ENCODE data around the gene ITPA.

ITPA gene

GRCh38 chr20:3168829-3169590 is 40.3 kb upstream of the ITPA start:
- H3K27ac ChIP-seq (ENCODE audit: low read length) = no peak overlapping the region
- H3K4me3 ChIP-seq (ENCODE audit: low read depth in 1 of 2, low read length in 2 of 2) = no peak overlapping the region
- H3K27me3 ChIP-seq (ENCODE audit: insufficient read depth, low read length, poor library complexity) = peaks cover 8% of the 10 kb centered on the region
- H3K4me2 ChIP-seq (ENCODE audit: insufficient read depth, low read length) = no peak overlapping the region
- H3K9me3 ChIP-seq (ENCODE audit: insufficient read depth, low read length, severe bottlenecking) = no peaks in the 10 kb centered on the region
- ATAC-seq (ENCODE audit: insufficient read depth, low read depth) = no peak
- H4K20me1 ChIP-seq (ENCODE audit: insufficient read depth, low read length) = peaks cover 8% of the 10 kb centered on the region
- no peaks in the 10 kb centered on the region for H3K79me2 ChIP-seq (ENCODE audit: insufficient read depth, low read length)
- H3K9ac ChIP-seq (ENCODE audit: low read depth, low read length) = no peak overlapping the region
- H3K36me3 ChIP-seq (ENCODE audit: insufficient read depth, low read length) = no peaks in the 10 kb centered on the region
- DNase-seq = no peak
- H3K4me1 ChIP-seq (ENCODE audit: insufficient read depth, low read length) = peaks cover 10% of the 10 kb centered on the region
- no peak for TF ChIP-seq CTCF (IDR thresholded peaks at IDR 0.05; ENCODE audit: borderline replicate concordance, extremely low read depth, low read length, poor library complexity, severe bottlenecking)
- no peak for TF ChIP-seq EZH2 (IDR thresholded peaks at IDR 0.05; ENCODE audit: borderline replicate concordance, low read depth, low read length, severe bottlenecking)
- H2AFZ ChIP-seq (ENCODE audit: low read depth, low read length) = no peak overlapping the region

- Histone ChIP-seq H3K27me3 (ENCODE audit: insufficient read depth, low read length, poor library complexity) (peaks cover 13% of the 10 kb centered on the region), H3K36me3 (ENCODE audit: insufficient read depth, low read length) (no peaks in the 10 kb centered on the region), H2AFZ (ENCODE audit: low read depth, low read length) (no peak overlapping the region), H3K4me2 (ENCODE audit: insufficient read depth, low read length) (no peak overlapping the region), H3K9me3 (ENCODE audit: insufficient read depth, low read length, severe bottlenecking) (no peaks in the 10 kb centered on the region), H3K4me1 (ENCODE audit: insufficient read depth, low read length) (peaks cover 18% of the 10 kb centered on the region), H3K27ac (ENCODE audit: low read length) (no peak overlapping the region), H4K20me1 (ENCODE audit: insufficient read depth, low read length) (peaks cover 8% of the 10 kb centered on the region), H3K79me2 (ENCODE audit: insufficient read depth, low read length) (no peaks in the 10 kb centered on the region), H3K4me3 (ENCODE audit: low read depth in 1 of 2, low read length in 2 of 2) (no peak overlapping the region), H3K9ac (ENCODE audit: low read depth, low read length) (no peak overlapping the region)
- DNase-seq = no peak
- TF ChIP-seq EZH2 (IDR thresholded peaks at IDR 0.05; ENCODE audit: borderline replicate concordance, low read depth, low read length, severe bottlenecking) = no peak
- no peak for TF ChIP-seq CTCF (IDR thresholded peaks at IDR 0.05; ENCODE audit: borderline replicate concordance, extremely low read depth, low read length, poor library complexity, severe bottlenecking)
- ATAC-seq (ENCODE audit: insufficient read depth, low read depth) = no peak
These were observed 37.7 kb upstream of the ITPA start for GRCh38 chr20:3171391-3172125.

GRCh38 chr20:3172126-3172932 is 37.0 kb upstream of the ITPA start:
- no peak overlapping the region for H2AFZ ChIP-seq (ENCODE audit: low read depth, low read length)
- H3K27me3 ChIP-seq (ENCODE audit: insufficient read depth, low read length, poor library complexity) = peaks cover 13% of the 10 kb centered on the region
- H3K4me3 ChIP-seq (ENCODE audit: low read depth in 1 of 2, low read length in 2 of 2) = peak overlapping the region in 1 of 2 experiments; percentile 68; a peak in 2 of 4 replicates
- TF ChIP-seq EZH2 (IDR thresholded peaks at IDR 0.05; ENCODE audit: borderline replicate concordance, low read depth, low read length, severe bottlenecking) = no peak
- no peak for TF ChIP-seq CTCF (IDR thresholded peaks at IDR 0.05; ENCODE audit: borderline replicate concordance, extremely low read depth, low read length, poor library complexity, severe bottlenecking)
- H3K27ac ChIP-seq (ENCODE audit: low read length) = no peak overlapping the region
- no peaks in the 10 kb centered on the region for H3K9me3 ChIP-seq (ENCODE audit: insufficient read depth, low read length, severe bottlenecking)
- no peaks in the 10 kb centered on the region for H3K79me2 ChIP-seq (ENCODE audit: insufficient read depth, low read length)
- H4K20me1 ChIP-seq (ENCODE audit: insufficient read depth, low read length) = peaks cover 8% of the 10 kb centered on the region
- peak overlapping the region; percentile 55 for H3K9ac ChIP-seq (ENCODE audit: low read depth, low read length)
- peak overlapping the region; percentile 81 for H3K4me2 ChIP-seq (ENCODE audit: insufficient read depth, low read length)
- no peak for DNase-seq
- no peak for ATAC-seq (ENCODE audit: insufficient read depth, low read depth)
- H3K36me3 ChIP-seq (ENCODE audit: insufficient read depth, low read length) = no peaks in the 10 kb centered on the region
- peaks cover 18% of the 10 kb centered on the region for H3K4me1 ChIP-seq (ENCODE audit: insufficient read depth, low read length)
